IMR-90 (cell line): ENCODE measurements around the gene GSE1.

Experiments used
- CEBPB ChIP-seq: IDR thresholded peaks from 2 replicates; pipeline ENCODE4 v1.6.1; 2012; ENCODE audit warnings: low read depth, low read length, improper control_type of control experiment
- CTCF ChIP-seq: conservative IDR thresholded peaks from 2 replicates; pipeline ENCODE4 v1.5.1; 2012; ENCODE audit warnings: mild to moderate bottlenecking, low read depth, low read length, improper control_type of control experiment

DNA sequence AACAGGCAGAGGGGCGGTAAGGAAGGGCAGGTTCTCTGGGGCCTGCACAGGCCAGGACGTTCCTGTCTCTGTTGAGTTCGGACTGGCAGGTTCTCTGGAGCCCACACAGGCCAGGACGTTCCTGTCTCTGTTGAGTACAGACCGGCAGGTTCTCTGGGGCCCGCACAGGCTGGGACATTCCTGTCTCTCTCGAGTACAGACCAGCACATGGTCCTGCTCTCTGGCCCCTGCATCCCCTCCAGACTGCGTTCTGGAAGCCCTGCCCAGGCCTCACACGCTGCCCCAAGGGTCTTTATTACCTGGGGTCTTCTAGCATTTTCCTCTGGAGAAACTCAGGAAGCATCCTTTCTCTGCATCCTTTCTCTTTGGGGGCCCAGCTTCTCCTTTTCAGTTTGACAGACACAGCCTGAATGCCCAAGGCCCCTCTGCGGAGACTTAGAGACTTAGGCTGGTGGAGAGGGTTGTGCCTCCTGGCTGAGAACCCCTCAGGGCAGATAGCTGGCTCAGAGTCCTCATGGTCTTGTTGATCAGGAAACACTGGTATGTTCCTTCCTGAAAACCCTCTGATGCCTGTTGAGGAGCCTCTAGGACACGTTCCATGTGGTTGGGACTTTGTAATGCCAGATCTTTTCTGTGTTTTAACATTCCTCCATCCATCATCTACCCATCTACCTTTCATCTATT, 18.0 kb upstream of the GSE1 start:
- TF ChIP-seq CTCF (no peak), CEBPB (no peak)
